GM13976 (cell line): ENCODE results near the gene AFP.

Source experiments
- DNase-seq: peaks from one replicate; pipeline ENCODE4 v3.0.0; 2012; ENCODE audit warnings: low spot score
- in situ Hi-C: fragments of 300-500 bp; cut with MboI; formaldehyde crosslinking; loops from one replicate; pipeline ENCODE4 v1.12.0; 2022; ENCODE audit warnings: low sequenced_read_pairs, mixed read lengths, inconsistent platforms; ENCODE audit not compliant: unreplicated experiment
- TF ChIP-seq, protein P1 (sequence below): IDR thresholded peaks from 2 replicates; pipeline ENCODE4 v1.5.1; 2012; ENCODE audit warnings: borderline replicate concordance, mild to moderate bottlenecking; ENCODE audit not compliant: insufficient read depth; ENCODE audit errors: extremely low read depth, missing control alignments, control extremely low read depth

The AFP gene

DNA sequence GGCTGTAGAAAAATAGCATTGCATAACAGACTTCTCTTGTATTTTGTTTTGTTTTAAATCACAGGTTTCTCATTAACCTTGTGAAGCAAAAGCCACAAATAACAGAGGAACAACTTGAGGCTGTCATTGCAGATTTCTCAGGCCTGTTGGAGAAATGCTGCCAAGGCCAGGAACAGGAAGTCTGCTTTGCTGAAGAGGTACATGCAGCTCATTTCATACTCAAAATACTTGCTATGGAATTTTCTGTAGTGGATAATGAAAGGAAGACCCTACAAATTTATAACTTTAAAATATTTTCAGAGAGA lies 17.6 kb downstream of the AFP start:
- TF ChIP-seq, protein P1, sequence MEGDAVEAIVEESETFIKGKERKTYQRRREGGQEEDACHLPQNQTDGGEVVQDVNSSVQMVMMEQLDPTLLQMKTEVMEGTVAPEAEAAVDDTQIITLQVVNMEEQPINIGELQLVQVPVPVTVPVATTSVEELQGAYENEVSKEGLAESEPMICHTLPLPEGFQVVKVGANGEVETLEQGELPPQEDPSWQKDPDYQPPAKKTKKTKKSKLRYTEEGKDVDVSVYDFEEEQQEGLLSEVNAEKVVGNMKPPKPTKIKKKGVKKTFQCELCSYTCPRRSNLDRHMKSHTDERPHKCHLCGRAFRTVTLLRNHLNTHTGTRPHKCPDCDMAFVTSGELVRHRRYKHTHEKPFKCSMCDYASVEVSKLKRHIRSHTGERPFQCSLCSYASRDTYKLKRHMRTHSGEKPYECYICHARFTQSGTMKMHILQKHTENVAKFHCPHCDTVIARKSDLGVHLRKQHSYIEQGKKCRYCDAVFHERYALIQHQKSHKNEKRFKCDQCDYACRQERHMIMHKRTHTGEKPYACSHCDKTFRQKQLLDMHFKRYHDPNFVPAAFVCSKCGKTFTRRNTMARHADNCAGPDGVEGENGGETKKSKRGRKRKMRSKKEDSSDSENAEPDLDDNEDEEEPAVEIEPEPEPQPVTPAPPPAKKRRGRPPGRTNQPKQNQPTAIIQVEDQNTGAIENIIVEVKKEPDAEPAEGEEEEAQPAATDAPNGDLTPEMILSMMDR, result no peak
- DNase-seq, result no peak
- in situ Hi-C loops, result no loop called here

DNA sequence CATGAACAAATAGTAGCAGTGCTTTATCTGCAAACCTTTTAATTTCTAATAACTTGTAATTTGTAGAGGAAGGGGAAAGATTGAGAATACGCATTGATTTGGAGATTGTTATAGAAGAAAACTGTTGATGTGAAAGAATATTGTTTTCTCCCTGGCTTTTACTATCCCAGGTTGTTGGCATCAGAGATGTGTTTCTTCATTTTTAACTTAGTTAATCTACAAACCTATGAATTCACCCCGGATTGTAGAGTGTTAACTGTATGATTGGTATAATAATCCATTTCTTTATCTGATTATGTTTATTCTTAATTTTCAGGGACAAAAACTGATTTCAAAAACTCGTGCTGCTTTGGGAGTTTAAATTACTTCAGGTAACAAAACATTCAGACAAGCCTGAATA lies 18.9 kb downstream of the AFP start:
- in situ Hi-C loops, result no loop called here
- TF ChIP-seq, protein P1, result no peak
- no peak for DNase-seq

DNA sequence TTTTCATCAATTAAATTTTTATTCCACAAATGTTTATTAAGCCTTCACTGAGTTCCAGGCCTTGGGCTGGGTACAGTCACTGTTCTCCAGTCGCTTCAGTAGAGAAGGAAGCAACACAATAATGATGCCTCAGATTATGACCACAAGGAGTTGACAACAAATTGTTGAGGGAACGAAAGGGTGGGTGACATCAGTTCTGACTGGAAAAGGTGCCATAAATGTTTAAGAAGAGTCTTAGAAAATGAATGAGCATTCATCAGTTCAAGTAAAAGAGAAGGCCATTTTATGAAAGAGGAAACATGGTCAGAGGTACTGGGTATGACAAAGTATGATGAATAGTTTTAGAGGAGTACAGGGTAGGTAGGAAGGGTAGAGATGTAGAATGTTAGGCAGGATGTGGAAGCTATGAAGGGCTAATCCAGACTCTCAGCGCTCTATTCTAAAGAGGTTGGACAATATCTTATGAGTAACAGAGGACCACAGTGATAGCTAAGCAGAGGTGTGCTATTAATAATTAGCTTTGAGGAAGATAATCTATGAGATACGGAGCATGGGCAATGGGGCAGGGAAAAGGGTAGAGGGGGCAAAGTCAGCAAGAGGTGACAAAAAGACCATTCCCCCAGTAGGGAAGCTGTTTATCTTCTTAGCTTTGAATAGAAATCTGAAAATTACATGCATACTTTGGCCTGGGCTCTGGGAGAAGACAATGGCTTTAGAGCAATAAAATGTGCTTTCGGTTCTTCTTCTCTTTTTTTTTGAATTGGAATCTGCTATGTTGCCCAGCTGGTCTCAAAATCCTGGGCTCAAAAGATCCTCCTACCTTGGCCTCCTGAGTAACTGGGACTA lies 20.4 kb downstream of the AFP start:
- in situ Hi-C loops, result no loop called here
- no peak for DNase-seq
- TF ChIP-seq, protein P1, result no peak

DNA sequence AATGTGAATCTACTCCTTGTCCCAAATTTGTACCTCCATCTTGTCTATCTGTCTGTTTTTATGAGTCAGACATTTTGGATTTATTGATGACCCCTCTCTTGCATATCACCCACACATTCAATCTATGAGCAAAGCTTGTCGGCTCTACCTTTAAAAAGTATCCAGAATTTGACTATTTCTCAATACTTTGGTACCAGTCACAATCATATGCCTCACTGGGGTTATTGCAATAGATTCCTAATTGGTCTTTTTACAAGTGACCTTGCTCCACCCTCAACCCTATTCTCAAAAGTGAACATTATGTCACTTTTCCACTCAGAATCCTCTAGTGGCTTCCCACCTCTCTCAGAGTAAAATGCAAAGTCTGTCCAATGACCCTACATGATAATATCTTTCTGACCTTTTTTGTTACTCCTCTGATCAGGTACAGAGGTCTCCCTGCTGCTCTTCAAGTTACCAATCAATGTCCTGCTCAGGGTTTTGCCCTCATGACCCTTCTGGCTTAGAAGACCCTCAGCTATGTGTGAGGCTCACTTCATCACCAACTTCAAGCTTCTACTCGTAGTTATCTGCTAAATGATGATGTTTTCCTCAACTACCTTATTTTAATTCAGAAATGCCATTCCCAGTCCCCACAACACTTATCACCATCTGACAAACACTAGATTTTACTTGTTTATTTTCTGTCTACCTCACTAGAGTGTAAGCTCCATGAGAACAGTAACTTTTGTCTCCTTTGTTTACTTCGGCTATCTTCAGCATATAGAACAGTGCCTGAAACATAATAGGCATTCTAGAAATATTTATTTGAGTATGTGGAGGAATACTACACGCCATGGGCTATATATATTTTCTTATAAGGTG lies 22.4 kb downstream of the AFP start:
- in situ Hi-C loops, result no loop called here
- TF ChIP-seq, protein P1, result no peak
- no peak for DNase-seq

DNA sequence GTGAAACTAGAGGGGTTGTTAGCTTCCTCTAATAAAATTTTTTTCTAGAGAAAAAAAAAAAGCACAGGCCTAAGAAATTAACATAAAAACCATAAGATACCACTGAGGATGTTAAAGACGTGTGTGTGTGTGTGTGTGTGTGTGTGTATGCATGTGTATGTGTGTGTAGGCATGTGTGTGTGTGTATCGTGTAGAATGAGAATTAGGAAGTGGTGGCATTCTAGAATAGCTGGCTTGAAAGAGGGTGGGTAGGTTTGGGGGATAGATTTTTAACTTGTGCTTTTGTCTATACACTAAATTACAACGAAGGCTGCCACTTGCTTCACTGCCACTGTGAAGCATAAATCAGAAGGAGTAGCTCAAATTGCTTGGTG lies 23.0 kb downstream of the AFP start:
- in situ Hi-C loops, result no loop called here
- no peak for DNase-seq
- TF ChIP-seq, protein P1, result no peak

DNA sequence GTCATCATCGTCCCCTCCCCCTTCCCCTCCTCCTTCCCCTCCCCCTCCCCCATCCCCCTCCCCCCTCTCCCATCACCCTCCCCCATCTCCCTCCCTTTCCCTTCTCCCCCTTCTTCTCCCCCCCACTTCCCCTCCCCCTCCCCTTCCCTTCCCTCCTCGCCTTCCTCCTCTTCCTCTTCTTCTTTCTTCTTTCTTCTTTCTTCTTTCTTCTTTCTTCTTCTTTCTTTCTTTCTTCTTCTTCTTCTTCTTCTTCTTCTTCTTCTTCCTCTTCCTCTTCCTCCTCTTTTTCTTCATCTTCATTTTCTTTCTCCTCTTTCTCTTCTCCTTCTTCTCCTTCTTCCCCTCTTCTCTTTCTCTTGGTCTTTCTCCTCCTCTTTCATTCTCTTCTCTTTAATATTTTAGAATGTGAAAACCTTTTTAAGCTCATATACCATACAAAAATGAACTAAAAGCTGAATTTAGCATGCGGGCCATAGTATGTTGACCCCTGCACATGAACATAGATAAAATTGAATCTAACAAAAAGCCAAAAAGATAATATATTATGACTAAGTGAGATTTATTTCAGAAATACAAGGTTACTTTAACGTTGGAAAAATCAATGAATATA lies 25.0 kb downstream of the AFP start:
- TF ChIP-seq, protein P1, result no peak
- in situ Hi-C loops, result no loop called here

More for the DNA sequence above, 25.0 kb downstream of the AFP start:
- DNase-seq, result no peak
